T-cell (primary cell): Measurements from ENCODE around the gene IL1RAP. TPM values are rescaled to one million over a fixed set of nuclear protein-coding genes. Genes with fewer than 3 reads are reported as not detected.
"Not testable (repeated sequence)": the region's sequence is repeated elsewhere in the genome, so short reads cannot be mapped to it uniquely, and the experiment has no call there.

Experiments
- ATAC-seq, 4 experiments: fragments of 200-7000 bp in 3 of 4; fragments of 150-1000 bp in 1 of 4; cut with Tn5 transposase; replicated peaks in 1 of 4; 1 replicate in 3 of 4; 2 replicates in 1 of 4; pipeline ENCODE4 v1.10.0; 2021; ENCODE audit warnings: moderate library complexity in 3 of 4, mild to moderate bottlenecking in 2 of 4, moderate number of reproducible peaks in 1 of 4
- CTCF ChIA-PET, 2 donors: fragments of 300-600 bp; sonication (Branson Sonifier 250); formaldehyde crosslinking; loops; one replicate each; lab custom pipeline; 2022; ENCODE audit warnings: antibody characterized with exemption in 2 of 2; lab: Charles Lee
- POLR2A ChIA-PET, 2 donors: fragments of 300-600 bp; sonication (Branson Sonifier 250); formaldehyde crosslinking; loops; one replicate each; lab custom pipeline; 2022; ENCODE audit warnings: antibody characterized with exemption in 2 of 2; lab: Charles Lee
- DNase-seq, 35 experiments: peaks; one replicate each; pipeline versions ENCODE4 v3.0.0 to v3.0.0-alpha.2; 2013 to 2023
- H3K27ac ChIP-seq: one replicate; pipeline ENCODE4 v1.5.1; 2013; ENCODE audit warnings: low read length
- H3K27me3 ChIP-seq, 2 experiments: replicated peaks in 1 of 2; 1 replicate in 1 of 2; 2 replicates in 1 of 2; pipeline versions ENCODE4 v1.6.1 to v1.7.0; 2013; ENCODE audit warnings: low read length in 1 of 2, mixed read lengths in 1 of 2; ENCODE audit not compliant: control insufficient read depth in 2 of 2, insufficient read depth in 2 of 2; ENCODE audit errors: extremely low read depth in 1 of 2
- H3K36me3 ChIP-seq, 2 donors: 1 replicate in 1 of 2; 2 replicates in 1 of 2; pipeline versions ENCODE4 v1.6.1 to v1.7.0; 2013; ENCODE audit warnings: low read length in 1 of 2; ENCODE audit not compliant: control insufficient read depth in 2 of 2, insufficient read depth in 1 of 2; ENCODE audit errors: extremely low read depth in 1 of 2
- H3K4me1 ChIP-seq, 2 experiments: 1 replicate in 1 of 2; 2 replicates in 1 of 2; pipeline versions ENCODE4 v1.6.1 to v1.7.0; 2013; ENCODE audit warnings: low read length in 2 of 2, mixed read lengths in 1 of 2; ENCODE audit not compliant: insufficient read depth in 2 of 2, control insufficient read depth in 1 of 2; ENCODE audit errors: extremely low read depth in 1 of 2
- H3K4me3 ChIP-seq, 2 donors: 1 replicate in 1 of 2; 2 replicates in 1 of 2; pipeline versions ENCODE4 v1.5.1 to v1.7.0; 2013; ENCODE audit warnings: mild to moderate bottlenecking in 2 of 2, low read length in 1 of 2, moderate library complexity in 1 of 2; ENCODE audit not compliant: control insufficient read depth in 1 of 2; ENCODE audit errors: extremely low read depth in 1 of 2
- H3K9me3 ChIP-seq: 2 replicates; pipeline ENCODE4 v1.7.0; 2013
- H3K27ac Mint-ChIP-seq, 2 donors: one replicate each; pipeline ENCODE4 v1.8.0; 2020 to 2021; ENCODE audit warnings: mild to moderate bottlenecking in 2 of 2, mixed read lengths in 2 of 2
- H3K27me3 Mint-ChIP-seq, 2 donors: one replicate each; pipeline ENCODE4 v1.8.0; 2021 to 2022; ENCODE audit warnings: mixed read lengths in 2 of 2
- H3K36me3 Mint-ChIP-seq: one replicate; pipeline ENCODE4 v1.8.0; 2021; ENCODE audit warnings: mixed read lengths
- H3K4me1 Mint-ChIP-seq, 3 donors: one replicate each; pipeline ENCODE4 v1.8.0; 2020 to 2022; ENCODE audit warnings: mixed read lengths in 3 of 3, mild to moderate bottlenecking in 1 of 3
- H3K4me3 Mint-ChIP-seq, 3 donors: one replicate each; pipeline ENCODE4 v1.8.0; 2020 to 2022; ENCODE audit warnings: mild to moderate bottlenecking in 3 of 3, mixed read lengths in 3 of 3, moderate library complexity in 3 of 3
- H3K9me3 Mint-ChIP-seq, 3 donors: one replicate each; pipeline ENCODE4 v1.8.0; 2020 to 2022; ENCODE audit warnings: mixed read lengths in 3 of 3
- WGBS: methylation state at CpG from one replicate; pipeline ENCODE4 v1.1.5; 2013; ENCODE audit warnings: missing lambda C conversion rate; ENCODE audit not compliant: insufficient coverage; 5-methylcytosine and 5-hydroxymethylcytosine counted together
- total RNA-seq, 35 experiments: library from RNA in 6 of 35; stranded (reverse) in 6 of 35; fragments of 120-200 nt in 1 of 35; gene quantifications; one replicate each; pipeline versions ENCODE4 v1.2.1 to v1.2.4 and lab custom pipeline; 2013 to 2026

The IL1RAP gene
- total RNA-seq, 5 donors from 2014 or later (not counting 1 experiment from before 2014, with no cell fraction given) = 8.6 to 14.5 (median 9.9) TPM

DNA sequence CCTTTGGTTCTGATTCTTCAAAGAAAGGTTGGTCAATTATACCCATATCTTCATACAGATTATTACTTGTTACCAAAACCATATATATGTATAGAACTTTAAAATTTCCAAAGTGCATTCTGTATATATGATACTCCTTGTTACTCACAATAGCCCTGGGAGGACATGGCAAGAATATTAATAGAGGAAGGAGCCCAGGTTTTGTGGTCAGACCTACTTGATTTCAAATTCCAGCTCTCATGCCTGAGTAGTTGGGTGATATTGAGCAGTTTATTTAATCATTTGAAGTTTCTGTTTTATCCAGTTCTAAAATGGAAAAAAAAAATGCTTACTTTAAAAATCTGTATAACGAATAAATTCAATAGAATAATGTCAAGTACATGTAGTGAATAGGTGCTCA lies 2.5 kb downstream of the IL1RAP start:
- Mint-ChIP-seq H3K4me1 (peaks cover 36 to 45% (median 39%) of the 10 kb centered on the region in 3 donors), H3K4me3 (no peak overlapping the region), H3K27ac (no peak overlapping the region), H3K36me3 (peaks cover 15% of the 10 kb centered on the region), H3K9me3 (peaks cover 0 to 4% (median 0%) of the 10 kb centered on the region in 3 donors), H3K27me3 (no peaks in the 10 kb centered on the region)
- no peaks in the 10 kb centered on the region for H3K36me3 ChIP-seq
- H3K4me3 ChIP-seq = no peak overlapping the region
- no CpG with 5 or more reads among the region's 1 CpG for WGBS
- ChIA-PET CTCF (no interaction called here), POLR2A (interaction anchor here in 1 of 2 donors (0.6 kb wide), 1 partner anchor 1484 kb away, joined by 3 read pairs; no protein-coding TSS in a partner anchor)
- no peak for ATAC-seq
- no peaks in the 10 kb centered on the region for H3K9me3 ChIP-seq
- H3K27me3 ChIP-seq = no peaks in the 10 kb centered on the region
- H3K4me1 ChIP-seq = peaks cover 8 to 18% of the 10 kb centered on the region in 2 experiments
- no peak for DNase-seq
- H3K27ac ChIP-seq = no peak overlapping the region

- Mint-ChIP-seq H3K27me3 (no peaks in the 10 kb centered on the region), H3K36me3 (peaks cover 15% of the 10 kb centered on the region), H3K4me1 (peaks cover 31 to 39% (median 37%) of the 10 kb centered on the region in 3 donors), H3K4me3 (no peak overlapping the region), H3K27ac (no peak overlapping the region), H3K9me3 (peaks cover 0 to 4% (median 0%) of the 10 kb centered on the region in 3 donors)
- 100% methylated on average over 1 of the region's 3 CpGs for WGBS
- no peaks in the 10 kb centered on the region for H3K27me3 ChIP-seq
- no peaks in the 10 kb centered on the region for H3K9me3 ChIP-seq
- no peaks in the 10 kb centered on the region for H3K36me3 ChIP-seq
- CTCF ChIA-PET = no interaction called here
- no peak overlapping the region for H3K27ac ChIP-seq
- POLR2A ChIA-PET = no interaction called here
- DNase-seq (no peak), ATAC-seq (no peak)
- H3K4me3 ChIP-seq = no peak overlapping the region
- H3K4me1 ChIP-seq = peaks cover 6 to 16% of the 10 kb centered on the region in 2 experiments
Observed at GRCh38 chr3:190517687-190518086, 3.8 kb downstream of the IL1RAP start.

GRCh38 chr3:190518531-190518930 lies 4.6 kb downstream of the IL1RAP start:
- Mint-ChIP-seq H3K36me3 (peaks cover 18% of the 10 kb centered on the region), H3K4me1 (peaks cover 24 to 31% (median 29%) of the 10 kb centered on the region in 3 donors)
- 100% methylated on average over 1 of the region's 4 CpGs for WGBS
- H3K27ac ChIP-seq, H3K9me3 ChIP-seq, POLR2A ChIA-PET, DNase-seq, ATAC-seq, H3K27me3 ChIP-seq, H3K27me3 Mint-ChIP-seq, H3K27ac Mint-ChIP-seq, H3K4me3 ChIP-seq, H3K4me1 ChIP-seq, H3K4me3 Mint-ChIP-seq, H3K9me3 Mint-ChIP-seq, H3K36me3 ChIP-seq: not testable (repeated sequence)
- CTCF ChIA-PET = interaction anchor here in 1 of 2 donors (0.6 kb wide), 1 partner anchor 44 kb away, joined by 3 read pairs; no protein-coding TSS in a partner anchor

DNA sequence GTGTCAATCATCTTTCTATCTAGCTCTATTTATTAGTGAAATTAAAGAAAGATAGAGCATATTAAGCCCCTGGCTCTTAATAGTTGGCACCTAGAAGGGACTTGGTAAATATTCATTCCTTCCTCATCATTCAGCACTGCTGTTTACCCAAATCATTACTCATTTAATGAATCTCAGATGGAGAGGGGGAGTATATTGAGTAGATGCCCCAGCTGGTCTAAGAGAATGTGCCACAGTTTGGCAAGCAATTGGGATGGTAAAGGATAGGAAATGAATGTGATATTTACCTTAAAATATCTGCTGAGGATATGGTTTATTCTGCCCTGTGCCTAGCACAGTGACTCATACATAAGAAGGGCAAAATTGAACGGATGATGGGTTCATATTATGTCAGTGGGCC lies 6.0 kb downstream of the IL1RAP start:
- no peak for ATAC-seq
- POLR2A ChIA-PET = interaction anchor here in 1 of 2 donors (0.7 kb wide), 1 partner anchor 215 kb away, joined by 4 read pairs; no protein-coding TSS in a partner anchor
- CTCF ChIA-PET = no interaction called here

DNA sequence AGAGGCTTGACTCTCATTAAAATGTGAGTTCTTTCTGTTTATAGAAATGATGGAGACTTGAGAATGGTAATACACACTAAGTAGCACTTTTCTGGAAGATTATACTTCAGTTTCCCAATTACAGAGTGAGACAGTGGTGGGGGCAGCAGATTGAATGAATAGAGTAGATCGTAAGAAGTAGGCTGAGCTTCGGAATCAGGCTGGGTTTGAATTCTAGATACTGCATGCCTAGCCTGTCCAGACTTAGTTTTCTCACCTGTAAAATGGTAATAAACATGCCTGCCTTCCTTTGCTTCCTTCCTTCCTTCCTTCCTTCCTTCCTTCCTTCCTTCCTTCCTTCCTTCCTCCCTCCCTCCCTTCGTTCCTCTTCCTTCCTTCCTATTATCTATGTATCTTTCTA lies 8.1 kb downstream of the IL1RAP start:
- Mint-ChIP-seq H3K9me3 (peaks cover 0 to 4% (median 2%) of the 10 kb centered on the region in 3 donors), H3K4me1 (peaks cover 10 to 20% (median 13%) of the 10 kb centered on the region in 3 donors), H3K27ac (no peak overlapping the region), H3K4me3 (no peak overlapping the region), H3K27me3 (no peaks in the 10 kb centered on the region), H3K36me3 (peaks cover 18% of the 10 kb centered on the region)
- ChIA-PET CTCF (no interaction called here), POLR2A (no interaction called here)
- WGBS = no CpG with 5 or more reads among the region's 3 CpGs
- no peaks in the 10 kb centered on the region for H3K27me3 ChIP-seq
- no peak overlapping the region for H3K27ac ChIP-seq
- no peak for DNase-seq
- H3K4me3 ChIP-seq = no peak overlapping the region
- no peaks in the 10 kb centered on the region for H3K4me1 ChIP-seq
- H3K9me3 ChIP-seq = no peaks in the 10 kb centered on the region
- ATAC-seq = no peak
- no peaks in the 10 kb centered on the region for H3K36me3 ChIP-seq

More for the DNA sequence above, 6.0 kb downstream of the IL1RAP start:
- no peaks in the 10 kb centered on the region for H3K9me3 ChIP-seq
- no peak for DNase-seq
- WGBS = no CpG with 5 or more reads among the region's 1 CpG
- peaks cover 0 to 3% of the 10 kb centered on the region in 2 experiments for H3K4me1 ChIP-seq
- peaks cover 18% of the 10 kb centered on the region for H3K36me3 Mint-ChIP-seq
- H3K4me3 Mint-ChIP-seq = no peak overlapping the region
- H3K4me1 Mint-ChIP-seq = peaks cover 22 to 33% (median 28%) of the 10 kb centered on the region in 3 donors
- no peaks in the 10 kb centered on the region for H3K27me3 Mint-ChIP-seq
- no peak overlapping the region for H3K4me3 ChIP-seq
- peaks cover 0 to 4% (median 2%) of the 10 kb centered on the region in 3 donors for H3K9me3 Mint-ChIP-seq
- H3K27ac Mint-ChIP-seq = no peak overlapping the region
- H3K27me3 ChIP-seq = no peaks in the 10 kb centered on the region
- no peak overlapping the region for H3K27ac ChIP-seq
- no peaks in the 10 kb centered on the region for H3K36me3 ChIP-seq

DNA sequence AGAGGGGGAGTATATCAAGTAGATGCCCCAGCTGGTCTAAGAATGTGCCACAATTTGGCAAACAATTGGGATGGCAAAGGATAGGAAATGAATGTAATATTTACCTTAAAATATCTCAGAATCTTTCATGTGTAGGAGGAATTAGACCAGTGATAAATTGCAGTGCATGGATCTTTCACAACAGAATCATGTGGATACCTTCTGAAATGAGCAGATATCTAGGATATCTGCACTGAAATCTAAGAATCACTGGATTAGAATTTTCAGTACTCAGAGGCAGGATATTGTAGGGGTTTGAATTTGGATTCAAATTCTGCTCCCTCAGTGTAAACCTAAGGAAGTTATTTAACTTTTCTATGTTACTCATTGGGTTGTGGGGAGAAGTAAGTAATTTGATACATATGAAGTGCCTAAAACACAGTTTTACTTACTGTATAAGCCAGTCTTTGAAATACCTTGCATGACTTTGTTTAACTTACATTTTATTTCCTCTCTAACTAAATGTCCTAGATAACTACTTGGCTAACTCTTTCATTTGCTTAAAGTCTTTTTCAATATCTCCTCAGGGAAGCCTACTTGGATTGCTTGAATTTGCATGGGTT lies 8.8 kb downstream of the IL1RAP start:
- ChIA-PET CTCF (no interaction called here), POLR2A (no interaction called here)
- H3K27me3 Mint-ChIP-seq = no peaks in the 10 kb centered on the region
- no peaks in the 10 kb centered on the region for H3K36me3 ChIP-seq
- no peaks in the 10 kb centered on the region for H3K9me3 ChIP-seq
- no peaks in the 10 kb centered on the region for H3K4me1 ChIP-seq
- DNase-seq (no peak), ATAC-seq (no peak)
- H3K27ac Mint-ChIP-seq = no peak overlapping the region
- H3K4me1 Mint-ChIP-seq = peaks cover 7 to 20% (median 9%) of the 10 kb centered on the region in 3 donors
- H3K4me3 Mint-ChIP-seq = no peak overlapping the region
- H3K27me3 ChIP-seq = no peaks in the 10 kb centered on the region
- peaks cover 18% of the 10 kb centered on the region for H3K36me3 Mint-ChIP-seq
- peaks cover 0 to 4% (median 2%) of the 10 kb centered on the region in 3 donors for H3K9me3 Mint-ChIP-seq
- H3K4me3 ChIP-seq = no peak overlapping the region
- no peak overlapping the region for H3K27ac ChIP-seq
